GM12873 (cell line): ENCODE measurements around the gene TREX2.

Experiments
- CTCF ChIP-seq: IDR thresholded peaks from 2 replicates; pipeline ENCODE4 v1.5.1; 2012; ENCODE audit warnings: low read depth, mild to moderate bottlenecking, moderate library complexity, low read length, control low read depth; ENCODE audit not compliant: insufficient read depth; ENCODE audit errors: missing control alignments

Gene TREX2

GRCh38 chrX:153468008-153468580, 22.2 kb upstream of the TREX2 start:
- TF ChIP-seq CTCF: no peak

- TF ChIP-seq CTCF: no peak
These were observed 20.0 kb upstream of the TREX2 start for GRCh38 chrX:153465691-153466380.

- no peak for TF ChIP-seq CTCF
These were observed 18.3 kb upstream of the TREX2 start for GRCh38 chrX:153464116-153464515.

- no peak for TF ChIP-seq CTCF
These were observed 17.7 kb upstream of the TREX2 start for GRCh38 chrX:153463556-153463955.

- TF ChIP-seq CTCF: no peak
These were observed 17.2 kb upstream of the TREX2 start for GRCh38 chrX:153463031-153463430.

GRCh38 chrX:153462291-153462690, 16.4 kb upstream of the TREX2 start:
- TF ChIP-seq CTCF: no peak

GRCh38 chrX:153460826-153461225, 15.0 kb upstream of the TREX2 start:
- peak; percentile 78 for TF ChIP-seq CTCF
